Right lobe of liver (tissue), 6 donors: Measurements from ENCODE around the gene FAM174B. TPM values are rescaled to one million over a fixed set of nuclear protein-coding genes. Genes with fewer than 3 reads are reported as not detected.

Source experiments
- ATAC-seq, 4 donors: fragments of 200-7000 bp; cut with Tn5 transposase; one replicate each; pipeline ENCODE4 v1.9.1; 2020; ENCODE audit warnings: mild to moderate bottlenecking in 4 of 4, moderate library complexity in 4 of 4
- DNase-seq, 3 donors: peaks; one replicate each; pipeline ENCODE4 v3.0.0-alpha.2; 2020
- H3K27ac ChIP-seq, 3 donors: fragments of 200-600 bp; one replicate each; pipeline ENCODE4 v1.8.0; 2022
- H3K27me3 ChIP-seq, 2 donors: fragments of 200-600 bp; one replicate each; pipeline ENCODE4 v1.8.0; 2022
- H3K36me3 ChIP-seq, 4 donors: fragments of 200-600 bp; sonication (generic) in 1 of 4; one replicate each; pipeline versions ENCODE4 v1.5.1 to v1.8.0; 2017 to 2022; ENCODE audit warnings: control low read depth in 1 of 4
- H3K4me1 ChIP-seq, 4 donors: fragments of 200-600 bp; sonication (generic) in 1 of 4; one replicate each; pipeline versions ENCODE4 v1.5.1 to v1.8.0; 2017 to 2022; ENCODE audit warnings: control low read depth in 1 of 4
- H3K4me3 ChIP-seq, 3 donors: fragments of 200-600 bp; one replicate each; pipeline ENCODE4 v1.8.0; 2022
- H3K9me3 ChIP-seq, 4 donors: fragments of 200-600 bp; sonication (generic) in 1 of 4; one replicate each; pipeline versions ENCODE4 v1.5.1 to v1.8.0; 2017 to 2022; ENCODE audit warnings: control low read depth in 1 of 4
- CTCF ChIP-seq, 4 donors: fragments of 200-600 bp in 3 of 4; fragments of 450-650 bp in 1 of 4; IDR thresholded peaks; one replicate each; pipeline versions ENCODE4 v1.5.1 to v1.8.0; 2016 to 2022; ENCODE audit warnings: antibody characterized with exemption in 4 of 4, mild to moderate bottlenecking in 2 of 4
- POLR2A ChIP-seq: fragments of 450-650 bp; IDR thresholded peaks from one replicate; pipeline ENCODE4 v1.6.1; 2017; ENCODE audit warnings: antibody characterized with exemption, mild to moderate bottlenecking
- WGBS: methylation state at CpG from one replicate; pipeline ENCODE4 v1.1.6; 2018; ENCODE audit warnings: low coverage, low lambda C conversion rate; ENCODE audit not compliant: insufficient coverage; ENCODE audit errors: missing lambda C conversion rate; 5-methylcytosine and 5-hydroxymethylcytosine counted together
- intact Hi-C, 2 donors: fragments of 100-400 bp; cut with DNase I; formaldehyde crosslinking; loops; one replicate each; pipeline versions ENCODE4 v1.11.2 to v1.14.1; 2022
- total RNA-seq, 6 experiments: library from RNA; depleted of rRNA in 2 of 6; stranded (reverse); fragments of >200 nt in 2 of 6; fragmentation: NEBNext Ultra II Directional in 3 of 6; extraction: Animal tissue kit (Norgen Biotek cat#: 25700) in 3 of 6; gene quantifications; one replicate each; pipeline versions ENCODE4 v1.1.0 to v1.2.4, GENCODE V29; 2016 to 2023
- donor health status: DM: no; HTN: yes; CAD: no.
- donor health status: DM: no; HTN: no; CAD: no.
- donor health status: DM: no; HTN: no; CAD: no.
- donor health status: DM: no; HTN: yes; CAD: no.
- donor health status: DM: no; HTN: yes; CAD: no.

Gene FAM174B
- total RNA-seq, 6 experiments from 2014 or later, result 2.0 to 11.9 (median 4.7) TPM

GRCh38 chr15:92584105-92584504, 71.5 kb downstream of the FAM174B start:
- no peak overlapping the region for H3K27ac ChIP-seq
- intact Hi-C loops, result no loop called here

GRCh38 chr15:92583096-92584034, 72.2 kb downstream of the FAM174B start:
- DNase-seq (no peak), ATAC-seq (no peak)
- Histone ChIP-seq H3K27ac (no peak overlapping the region), H3K4me1 (no peaks in the 10 kb centered on the region), H3K9me3 (no peaks in the 10 kb centered on the region), H3K27me3 (no peaks in the 10 kb centered on the region), H3K36me3 (no peaks in the 10 kb centered on the region), H3K4me3 (no peak overlapping the region)
- TF ChIP-seq CTCF (IDR thresholded peaks at IDR 0.05) (no peak), POLR2A (no peak)
- intact Hi-C loops, result no loop called here
- WGBS, result 71% methylated on average over 17 of the region's 19 CpGs

More at GRCh38 chr15:92584105-92584504, 71.5 kb downstream of the FAM174B start:
- Histone ChIP-seq H3K4me1 (no peaks in the 10 kb centered on the region), H3K4me3 (no peak overlapping the region), H3K36me3 (no peaks in the 10 kb centered on the region), H3K9me3 (no peaks in the 10 kb centered on the region), H3K27me3 (no peaks in the 10 kb centered on the region)
- DNase-seq (no peak), ATAC-seq (no peak)
- 75% methylated on average over 4 of the region's 4 CpGs for WGBS
- TF ChIP-seq CTCF (IDR thresholded peaks at IDR 0.05) (no peak), POLR2A (no peak)

- Histone ChIP-seq H3K4me3 (no peak overlapping the region), H3K9me3 (no peaks in the 10 kb centered on the region), H3K27me3 (no peaks in the 10 kb centered on the region), H3K27ac (no peak overlapping the region), H3K4me1 (no peaks in the 10 kb centered on the region), H3K36me3 (no peaks in the 10 kb centered on the region)
- ATAC-seq (no peak), DNase-seq (no peak)
- 39% methylated on average over 6 of the region's 6 CpGs for WGBS
- TF ChIP-seq CTCF (IDR thresholded peaks at IDR 0.05) (no peak), POLR2A (no peak)
- intact Hi-C loops, result no loop called here
These were observed 73.4 kb downstream of the FAM174B start for GRCh38 chr15:92582206-92582605.

- intact Hi-C loops, result no loop called here
These were observed 74.6 kb downstream of the FAM174B start for GRCh38 chr15:92580933-92581445.

More at GRCh38 chr15:92580933-92581445, 74.6 kb downstream of the FAM174B start:
- ATAC-seq (no peak), DNase-seq (no peak)
- Histone ChIP-seq H3K4me1 (no peaks in the 10 kb centered on the region), H3K27ac (no peak overlapping the region), H3K27me3 (no peaks in the 10 kb centered on the region), H3K4me3 (no peak overlapping the region), H3K9me3 (no peaks in the 10 kb centered on the region), H3K36me3 (no peaks in the 10 kb centered on the region)
- no peak for TF ChIP-seq POLR2A
- TF ChIP-seq CTCF (IDR thresholded peaks at IDR 0.05), result no peak
- 87% methylated on average over 3 of the region's 7 CpGs for WGBS
